Measurements from ENCODE around the gene SMCR8. TPM values are rescaled to one million over a fixed set of nuclear protein-coding genes. Genes with fewer than 3 reads are reported as not detected.

Gene SMCR8
- total RNA-seq, 4 donors from 2014 or later, result 3.6 to 16.2 (median 10.1) TPM

DNA sequence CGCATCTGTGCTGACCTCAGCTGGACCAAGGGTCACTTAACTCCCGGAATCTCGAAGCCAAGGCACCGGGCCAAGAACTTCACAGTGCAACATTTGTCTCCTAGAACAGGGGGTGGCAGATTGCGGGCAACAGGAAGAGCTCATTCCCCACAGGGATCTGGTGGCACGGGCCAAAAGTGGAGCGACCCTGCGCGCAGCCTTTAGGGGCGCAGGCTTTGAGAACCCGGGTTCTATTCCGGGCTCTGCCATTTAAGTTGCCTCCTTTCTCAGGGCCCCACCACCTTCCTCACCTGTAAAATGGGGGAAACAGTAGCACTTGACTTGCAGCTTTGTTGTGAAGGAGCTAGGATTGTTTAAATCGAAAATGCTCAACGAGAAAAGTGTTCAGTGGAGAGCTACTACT is 47.6 kb downstream of the SMCR8 start:
- Histone ChIP-seq H3K27ac (peak overlapping the region; percentile 56 to 80), H3K27me3 (no peaks in the 10 kb centered on the region), H3K36me3 (no peaks in the 10 kb centered on the region), H3K4me3 (peak overlapping the region; percentile 51 to 71), H3K4me1 (no peaks in the 10 kb centered on the region), H3K9me3 (no peaks in the 10 kb centered on the region)
- intact Hi-C loops (cut with DNase I; ENCODE audit: low total_unique reads), result no loop called here
- DNase-seq, result peak; percentile 49 to 51
- TF ChIP-seq, protein P1, sequence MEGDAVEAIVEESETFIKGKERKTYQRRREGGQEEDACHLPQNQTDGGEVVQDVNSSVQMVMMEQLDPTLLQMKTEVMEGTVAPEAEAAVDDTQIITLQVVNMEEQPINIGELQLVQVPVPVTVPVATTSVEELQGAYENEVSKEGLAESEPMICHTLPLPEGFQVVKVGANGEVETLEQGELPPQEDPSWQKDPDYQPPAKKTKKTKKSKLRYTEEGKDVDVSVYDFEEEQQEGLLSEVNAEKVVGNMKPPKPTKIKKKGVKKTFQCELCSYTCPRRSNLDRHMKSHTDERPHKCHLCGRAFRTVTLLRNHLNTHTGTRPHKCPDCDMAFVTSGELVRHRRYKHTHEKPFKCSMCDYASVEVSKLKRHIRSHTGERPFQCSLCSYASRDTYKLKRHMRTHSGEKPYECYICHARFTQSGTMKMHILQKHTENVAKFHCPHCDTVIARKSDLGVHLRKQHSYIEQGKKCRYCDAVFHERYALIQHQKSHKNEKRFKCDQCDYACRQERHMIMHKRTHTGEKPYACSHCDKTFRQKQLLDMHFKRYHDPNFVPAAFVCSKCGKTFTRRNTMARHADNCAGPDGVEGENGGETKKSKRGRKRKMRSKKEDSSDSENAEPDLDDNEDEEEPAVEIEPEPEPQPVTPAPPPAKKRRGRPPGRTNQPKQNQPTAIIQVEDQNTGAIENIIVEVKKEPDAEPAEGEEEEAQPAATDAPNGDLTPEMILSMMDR (IDR thresholded peaks at IDR 0.05), result no peak
- no peak for TF ChIP-seq POLR2A (IDR thresholded peaks at IDR 0.05)

DNA sequence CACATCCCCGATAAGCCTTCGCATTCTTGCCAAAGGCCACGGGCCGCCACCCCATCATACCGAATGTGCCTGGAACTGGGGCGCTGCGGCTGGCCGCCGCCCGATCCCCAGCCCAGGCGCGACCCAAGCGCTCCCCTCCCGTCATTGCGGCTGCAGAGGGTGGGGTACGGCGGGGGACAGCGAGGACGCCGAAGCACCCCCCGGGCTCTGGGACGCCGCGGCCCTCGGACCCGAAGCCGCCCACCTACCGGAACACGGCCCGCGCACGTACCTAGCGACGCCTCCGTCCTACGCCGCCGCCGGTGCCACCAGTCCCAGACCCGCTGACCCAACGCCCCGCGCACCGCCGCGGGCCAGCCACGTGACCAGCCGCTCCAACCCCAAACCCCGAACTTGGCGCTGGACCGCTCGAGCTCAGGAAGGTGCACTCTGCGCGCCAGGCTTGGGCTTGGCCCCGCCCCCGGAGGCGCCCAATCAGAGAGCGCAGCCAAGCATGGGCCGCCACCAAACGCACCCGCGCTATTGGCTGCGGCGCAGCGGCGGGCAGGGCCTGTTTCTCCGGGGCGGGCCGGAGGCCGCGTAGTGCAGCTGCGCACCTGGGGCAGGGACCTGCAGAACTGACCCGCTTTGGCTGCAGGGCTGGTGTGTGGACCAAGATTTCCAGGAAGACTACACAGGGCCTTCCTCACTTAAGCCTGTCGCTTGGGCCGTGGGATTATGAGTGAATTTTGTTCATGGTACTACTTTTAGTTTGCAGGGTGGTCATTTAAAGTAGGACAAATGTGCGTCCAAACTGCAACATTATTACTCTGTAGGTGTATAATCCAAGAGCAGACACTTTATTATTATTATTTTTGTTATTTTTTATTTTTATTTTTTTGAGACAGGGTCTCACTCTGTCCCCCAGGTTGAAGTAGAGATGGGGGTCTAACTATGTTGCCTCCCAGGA is 48.3 kb downstream of the SMCR8 start, which contains the start of gene SHMT1:
SHMT1 (minus strand) TSS at position 450 of the 949 bp plus-strand sequence. CDS start 7,569 bp downstream, outside the sequence.
- intact Hi-C loops (cut with DNase I; ENCODE audit: low total_unique reads), result no loop called here
- no peaks in the 10 kb centered on the region for H3K4me1 ChIP-seq
- DNase-seq, result peak; percentile 92 to 94

DNA sequence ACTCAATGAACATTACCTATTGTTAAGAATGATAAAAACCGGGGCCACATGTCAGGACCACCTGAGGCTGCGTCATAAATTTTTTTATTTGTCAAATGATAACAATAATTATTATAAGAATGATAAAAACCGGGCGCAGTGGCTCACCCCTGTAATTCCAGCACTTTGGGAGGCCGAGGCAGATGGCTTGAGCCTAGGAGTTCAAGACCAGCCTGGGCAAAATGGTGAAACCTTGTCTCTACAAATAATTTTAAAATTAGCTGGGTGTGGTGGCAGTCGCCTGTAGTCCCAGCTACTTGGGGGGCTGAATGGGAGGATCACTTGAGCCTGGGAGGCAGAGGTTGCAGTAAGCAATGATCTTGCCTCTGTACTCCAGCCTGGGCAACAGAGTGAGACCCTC is 49.1 kb downstream of the SMCR8 start:
- no peaks in the 10 kb centered on the region for H3K4me1 ChIP-seq
- H3K27ac ChIP-seq, result no peak overlapping the region
- H3K27me3 ChIP-seq, result no peaks in the 10 kb centered on the region
- no peaks in the 10 kb centered on the region for H3K36me3 ChIP-seq
- H3K4me3 ChIP-seq, result no peak overlapping the region
- no peaks in the 10 kb centered on the region for H3K9me3 ChIP-seq
- DNase-seq, result no peak
- TF ChIP-seq POLR2A (IDR thresholded peaks at IDR 0.05), result no peak
- TF ChIP-seq, protein P1 (IDR thresholded peaks at IDR 0.05), result no peak
- intact Hi-C loops (cut with DNase I; ENCODE audit: low total_unique reads), result no loop called here

More for the DNA sequence above, 48.3 kb downstream of the SMCR8 start, which contains the start of gene SHMT1:
- peak within 1 kb of the TSS; percentile 51 to 71 for H3K4me3 ChIP-seq
- peak in 1 of 2 donors; percentile 74 for TF ChIP-seq POLR2A (IDR thresholded peaks at IDR 0.05)
- TF ChIP-seq, protein P1 (IDR thresholded peaks at IDR 0.05), result no peak
- H3K27me3 ChIP-seq, result no peaks in the 10 kb centered on the region
- H3K36me3 ChIP-seq, result no peaks in the 10 kb centered on the region
- no peaks in the 10 kb centered on the region for H3K9me3 ChIP-seq
- H3K27ac ChIP-seq, result peak within 1 kb of the TSS; percentile 56 to 80

DNA sequence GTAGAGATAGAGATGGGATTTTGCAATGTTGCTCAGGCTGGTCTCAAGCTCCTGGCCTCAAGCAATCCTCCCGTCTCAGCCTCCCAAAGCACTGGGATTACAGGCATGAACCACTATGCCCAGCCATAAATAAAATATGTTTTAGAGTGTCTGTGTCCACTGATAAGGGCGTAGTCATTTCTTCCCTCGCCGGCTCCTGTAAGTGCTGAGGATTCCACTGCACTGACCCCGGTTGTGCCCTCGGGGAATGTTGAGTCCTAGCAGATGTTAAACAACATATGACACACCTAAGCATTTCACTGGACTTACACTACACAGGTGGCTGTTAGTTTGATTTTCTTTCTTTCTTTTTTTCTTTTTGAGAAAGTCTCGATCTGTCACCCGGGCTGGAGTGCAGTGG is 53.9 kb downstream of the SMCR8 start:
- H3K27ac ChIP-seq, result no peak overlapping the region
- no peaks in the 10 kb centered on the region for H3K9me3 ChIP-seq
- no peak for TF ChIP-seq POLR2A (IDR thresholded peaks at IDR 0.05)
- TF ChIP-seq, protein P1 (IDR thresholded peaks at IDR 0.05), result no peak
- H3K4me3 ChIP-seq, result no peak overlapping the region
- no peak for DNase-seq
- intact Hi-C loops (cut with DNase I; ENCODE audit: low total_unique reads), result no loop called here
- H3K27me3 ChIP-seq, result no peaks in the 10 kb centered on the region
- H3K36me3 ChIP-seq, result no peaks in the 10 kb centered on the region
- H3K4me1 ChIP-seq, result no peaks in the 10 kb centered on the region

DNA sequence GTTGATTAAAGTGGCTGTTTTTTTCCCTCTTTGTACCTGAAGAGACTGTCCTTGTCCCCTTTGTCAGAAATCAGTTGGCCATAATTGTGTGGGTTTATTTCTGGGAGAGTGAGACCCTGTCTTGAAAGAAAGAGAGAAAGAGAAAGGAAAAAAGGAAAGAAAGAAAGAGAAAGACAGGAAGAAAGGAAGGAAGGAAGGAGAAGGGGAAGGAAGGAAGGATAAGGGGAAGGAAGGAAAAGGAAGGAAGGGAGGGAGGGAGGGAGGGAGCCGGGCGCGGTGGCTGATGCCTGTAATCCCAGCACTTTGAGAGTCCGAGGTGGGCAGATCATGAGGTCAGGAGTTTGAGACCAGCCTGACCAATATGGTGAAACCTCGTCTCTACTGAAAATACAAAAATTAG is 55.7 kb downstream of the SMCR8 start:
- Histone ChIP-seq H3K4me1 (no peaks in the 10 kb centered on the region), H3K9me3 (no peaks in the 10 kb centered on the region), H3K27me3 (no peaks in the 10 kb centered on the region), H3K27ac (no peak overlapping the region), H3K4me3 (no peak overlapping the region), H3K36me3 (no peaks in the 10 kb centered on the region)
- DNase-seq, result no peak
- intact Hi-C loops (cut with DNase I; ENCODE audit: low total_unique reads), result no loop called here
- TF ChIP-seq, protein P1 (IDR thresholded peaks at IDR 0.05), result no peak
- no peak for TF ChIP-seq POLR2A (IDR thresholded peaks at IDR 0.05)

All from uterus (tissue), 4 donors.